Kidney epithelial cell (primary cell): ENCODE data around the gene DNAI1. TPM values are rescaled to one million over a fixed set of nuclear protein-coding genes. Genes with fewer than 3 reads are reported as not detected.

Source experiments
- DNase-seq: peaks from one replicate; pipeline ENCODE4 v3.0.0-alpha.2; 2010; ENCODE audit warnings: low read depth
- H3K27me3 ChIP-seq: 2 replicates; pipeline ENCODE4 v1.6.0; 2011; ENCODE audit warnings: low read length; ENCODE audit not compliant: control insufficient read depth, insufficient read depth
- H3K36me3 ChIP-seq: 2 replicates; pipeline ENCODE4 v1.5.1; 2011; ENCODE audit warnings: low read length; ENCODE audit not compliant: control insufficient read depth, insufficient read depth
- H3K4me3 ChIP-seq: 2 replicates; pipeline ENCODE4 v1.5.1; 2011; ENCODE audit warnings: low read depth, mild to moderate bottlenecking, control low read depth, low read length
- CTCF ChIP-seq: IDR thresholded peaks from 2 replicates; pipeline ENCODE4 v1.5.1; 2011; ENCODE audit warnings: mild to moderate bottlenecking, moderate library complexity, low read length, control low read depth, inconsistent platforms; ENCODE audit not compliant: insufficient read depth, poor library complexity, severe bottlenecking
- total RNA-seq: library from RNA; depleted of rRNA; stranded (reverse); fragments of >200 nt; gene quantifications from 2 replicates; pipeline ENCODE4 v1.2.3, GENCODE V29; 2015

DNAI1 gene
- total RNA-seq, 1 donor from 2014 or later = not detected

GRCh38 chr9:34559624-34560455 lies 101.2 kb downstream of the DNAI1 start:
- Histone ChIP-seq H3K27me3 (peaks cover 67% of the 10 kb centered on the region), H3K4me3 (no peak overlapping the region), H3K36me3 (no peaks in the 10 kb centered on the region)
- TF ChIP-seq CTCF = no peak
- DNase-seq = peak; percentile 12

- H3K4me3 ChIP-seq = no peak overlapping the region
- no peaks in the 10 kb centered on the region for H3K36me3 ChIP-seq
- no peak for TF ChIP-seq CTCF
- DNase-seq = no peak
- peaks cover 58% of the 10 kb centered on the region for H3K27me3 ChIP-seq
These were observed 102.1 kb downstream of the DNAI1 start for GRCh38 chr9:34560599-34561214.

GRCh38 chr9:34562135-34562745 lies 103.6 kb downstream of the DNAI1 start:
- Histone ChIP-seq H3K4me3 (no peak overlapping the region), H3K27me3 (peaks cover 61% of the 10 kb centered on the region), H3K36me3 (no peaks in the 10 kb centered on the region)
- TF ChIP-seq CTCF = peak; percentile 62
- DNase-seq = no peak

- DNase-seq = no peak
- peaks cover 61% of the 10 kb centered on the region for H3K27me3 ChIP-seq
- no peak for TF ChIP-seq CTCF
- no peaks in the 10 kb centered on the region for H3K36me3 ChIP-seq
- no peak overlapping the region for H3K4me3 ChIP-seq
These were observed 104.7 kb downstream of the DNAI1 start for GRCh38 chr9:34563262-34563661.

GRCh38 chr9:34564617-34565016 lies 106.0 kb downstream of the DNAI1 start:
- Histone ChIP-seq H3K4me3 (no peak overlapping the region), H3K27me3 (peaks cover 60% of the 10 kb centered on the region), H3K36me3 (no peaks in the 10 kb centered on the region)
- TF ChIP-seq CTCF = no peak
- no peak for DNase-seq
